ENCODE results near the gene ANAPC15.

Gene ANAPC15

DNA sequence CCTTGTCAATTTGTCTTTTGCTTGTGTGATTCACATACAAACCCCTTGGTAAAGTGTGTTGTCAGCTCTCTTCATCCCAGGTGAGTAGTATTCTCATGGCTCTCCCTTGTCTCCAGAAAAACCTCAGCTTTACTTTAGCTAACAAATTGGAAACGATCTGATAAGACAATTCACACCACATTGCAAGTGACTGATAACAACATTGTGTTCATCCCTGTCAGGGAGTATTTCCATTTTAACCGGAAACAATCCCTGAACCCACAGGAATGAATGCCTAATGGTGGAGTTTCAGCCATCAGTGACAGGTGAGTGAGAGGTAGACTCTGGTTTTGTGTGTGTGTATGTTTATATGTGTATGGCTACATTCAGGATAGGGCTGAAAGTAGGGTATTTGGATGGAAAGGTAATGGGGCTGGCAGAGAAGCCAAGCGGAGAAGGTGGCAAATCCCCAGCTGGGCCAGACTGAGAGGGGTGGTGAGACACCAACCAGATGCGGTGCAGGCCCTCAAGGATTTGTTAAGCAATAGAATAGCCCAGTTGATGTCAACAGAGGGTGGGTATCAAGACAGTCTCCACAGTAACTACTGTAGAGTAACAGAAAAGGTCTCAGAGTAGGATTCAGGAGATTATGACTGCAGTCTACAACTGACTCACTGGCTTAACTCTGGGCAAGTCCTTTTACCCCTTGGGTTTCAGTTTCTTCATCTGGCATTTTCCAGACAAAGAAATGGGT lies 24.3 kb downstream of the ANAPC15 start:
- no peak for DNase-seq

DNA sequence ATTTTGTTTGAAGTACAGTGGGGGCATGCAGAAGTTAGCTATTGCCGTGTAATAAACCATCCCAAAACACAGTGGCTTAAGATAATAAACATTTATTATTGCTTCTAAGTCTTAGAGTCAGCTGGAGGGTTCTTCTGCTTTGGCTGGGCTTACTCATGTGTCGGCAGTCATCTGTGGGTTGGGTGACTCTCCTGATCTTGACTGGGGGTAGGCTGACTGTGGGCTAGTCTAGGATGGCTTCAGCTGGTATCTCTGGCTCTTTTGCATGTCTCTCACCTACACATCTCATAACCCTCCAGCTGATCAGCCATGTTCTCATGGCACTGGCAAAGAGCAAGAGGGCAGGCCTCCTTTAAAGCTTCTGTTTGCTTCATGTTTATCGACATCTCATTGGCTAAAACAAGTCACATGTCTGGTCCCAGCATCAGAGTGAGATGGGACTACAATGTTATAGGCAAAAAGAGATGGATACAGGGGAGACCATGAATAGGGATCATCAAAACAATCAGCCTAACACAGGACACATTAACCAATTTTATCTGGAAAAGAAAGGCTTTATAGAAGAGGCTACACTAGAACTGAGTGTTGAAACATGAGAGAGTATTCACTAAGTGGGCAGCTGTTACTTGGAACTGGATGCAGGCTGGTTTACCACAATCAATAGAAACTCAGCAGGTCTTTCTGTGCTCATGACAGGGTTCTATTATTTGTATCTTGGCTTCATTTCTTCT lies 26.7 kb downstream of the ANAPC15 start:
- DNase-seq = no peak

- no peak for DNase-seq
These were observed 27.5 kb downstream of the ANAPC15 start for GRCh38 chr11:72084965-72085364.

GRCh38 chr11:72084076-72084475 lies 28.4 kb downstream of the ANAPC15 start:
- no peak for DNase-seq

DNA sequence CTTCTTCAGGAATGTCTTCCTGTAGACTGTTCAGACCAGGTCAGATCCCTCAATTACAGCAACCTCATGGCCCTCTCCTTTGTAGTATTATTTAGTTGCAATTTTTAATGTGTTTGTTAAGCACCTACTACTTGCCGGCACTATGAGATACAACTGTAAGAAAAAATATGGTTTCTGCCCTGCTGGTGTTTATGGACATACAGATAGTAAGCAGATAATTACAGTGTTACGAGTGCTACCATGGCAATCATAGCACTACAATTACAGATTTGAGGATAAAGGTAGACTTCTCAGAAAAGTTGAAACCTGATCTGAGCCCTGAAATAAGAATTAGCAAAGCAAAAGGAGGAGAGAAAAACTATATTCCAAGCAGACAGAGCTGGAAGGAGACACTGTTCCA lies 29.1 kb downstream of the ANAPC15 start:
- no peak for DNase-seq

DNA sequence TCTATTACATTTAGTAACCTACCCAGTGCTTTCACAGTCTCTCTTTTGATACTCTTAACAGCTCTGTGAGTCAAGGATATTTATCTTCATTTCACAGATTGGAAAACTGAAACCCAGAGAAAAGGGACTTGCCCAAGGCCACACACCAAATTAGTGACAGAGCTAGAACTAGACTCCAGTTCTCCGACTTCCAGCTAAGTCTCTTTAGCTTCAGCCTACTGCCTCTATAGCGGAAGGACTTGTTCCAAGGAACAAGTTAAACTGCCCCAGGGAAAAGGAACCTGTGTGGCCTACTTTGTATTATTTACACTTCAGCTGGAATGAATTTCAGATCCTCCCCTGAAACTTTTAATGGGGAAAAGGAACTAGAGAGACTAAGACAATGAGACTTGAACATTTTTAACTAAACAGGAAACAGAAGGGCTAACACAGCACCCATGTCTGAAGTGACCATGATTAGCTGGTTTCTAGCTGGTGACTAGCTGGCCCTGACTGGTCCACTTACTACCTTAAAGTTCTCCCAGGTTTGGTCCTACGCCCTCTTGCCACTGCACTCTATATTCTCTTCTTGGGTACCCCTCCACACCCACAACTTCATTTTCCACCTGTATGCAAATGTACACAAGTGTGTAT lies 30.6 kb downstream of the ANAPC15 start:
- no peak for DNase-seq

- DNase-seq = no peak
These were observed 31.3 kb downstream of the ANAPC15 start for GRCh38 chr11:72081184-72081644.

- peak; percentile 97 for DNase-seq
These were observed 31.9 kb downstream of the ANAPC15 start, which contains the start of the genes LRRC51 and NUMA1 for GRCh38 chr11:72080326-72081183. TSS of gene LRRC51 (plus strand) at chr11:72080850. CDS start at chr11:72089084, 8,234 bp downstream. TSS of gene NUMA1 (minus strand) at chr11:72080542. CDS start at chr11:72035943, 44,599 bp downstream.

GRCh38 chr11:72079819-72080325 lies 32.6 kb downstream of the ANAPC15 start:
- DNase-seq = peak; percentile 55

DNA sequence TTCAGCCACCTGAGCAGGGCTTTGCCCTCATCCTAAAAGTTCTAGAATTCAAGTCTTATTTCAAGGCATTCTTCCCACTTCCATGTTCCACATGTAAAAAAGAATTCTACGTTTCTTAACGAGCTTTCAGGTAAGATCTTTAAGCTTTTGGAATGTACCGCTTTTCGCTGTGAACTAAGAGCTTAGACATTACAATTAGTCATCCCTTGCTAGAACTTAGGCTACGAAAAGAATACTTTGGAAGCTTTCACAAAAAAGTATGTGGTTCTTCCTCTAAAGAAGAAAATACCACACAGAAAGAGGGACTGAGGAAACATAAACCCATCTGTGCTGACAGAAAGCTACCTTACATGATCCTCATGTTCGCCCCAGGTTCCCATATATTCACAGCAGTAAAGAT lies 34.0 kb downstream of the ANAPC15 start:
- DNase-seq = no peak

- DNase-seq = no peak
These were observed 36.7 kb downstream of the ANAPC15 start for GRCh38 chr11:72075756-72076155.

GRCh38 chr11:72075109-72075508 lies 37.4 kb downstream of the ANAPC15 start:
- DNase-seq = no peak

DNA sequence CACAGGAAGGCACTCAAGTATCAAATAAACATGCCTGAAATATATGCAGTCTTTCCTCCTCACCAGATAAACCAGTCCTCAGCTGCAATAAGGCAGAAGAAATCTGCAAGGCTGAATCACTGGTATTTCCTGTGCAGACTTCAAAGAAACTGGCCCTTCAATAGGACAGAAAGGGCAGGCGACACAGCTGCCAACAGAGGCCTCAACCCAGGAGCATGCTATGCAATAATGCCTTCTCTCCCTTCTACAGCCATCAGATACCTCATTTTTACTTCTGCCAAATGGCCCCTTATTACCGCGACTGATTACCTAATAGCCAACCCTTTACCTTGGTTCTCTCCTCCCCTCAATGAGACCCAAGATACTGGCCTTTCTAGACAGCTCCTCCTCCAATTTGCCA lies 40.1 kb downstream of the ANAPC15 start:
- no peak for DNase-seq

DNA sequence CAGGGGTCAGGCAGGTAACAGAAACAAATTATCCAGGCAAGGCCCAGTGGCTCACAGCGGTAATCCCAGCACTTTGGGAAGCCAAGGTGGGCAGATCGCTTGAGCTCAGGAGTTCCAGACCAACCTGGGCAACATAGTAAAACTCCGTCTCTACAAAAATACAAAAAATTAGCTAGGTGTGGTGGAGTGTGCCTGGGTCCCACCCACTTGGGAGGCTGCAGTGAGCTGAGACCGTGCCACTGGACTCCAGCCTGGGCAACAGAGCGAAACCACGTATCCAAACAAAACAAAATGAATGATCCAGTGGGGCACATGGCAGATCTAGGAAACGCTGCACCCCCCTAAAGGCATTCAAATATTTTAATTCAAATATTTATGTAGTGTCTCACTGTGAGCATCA lies 42.0 kb downstream of the ANAPC15 start:
- no peak for DNase-seq

DNA sequence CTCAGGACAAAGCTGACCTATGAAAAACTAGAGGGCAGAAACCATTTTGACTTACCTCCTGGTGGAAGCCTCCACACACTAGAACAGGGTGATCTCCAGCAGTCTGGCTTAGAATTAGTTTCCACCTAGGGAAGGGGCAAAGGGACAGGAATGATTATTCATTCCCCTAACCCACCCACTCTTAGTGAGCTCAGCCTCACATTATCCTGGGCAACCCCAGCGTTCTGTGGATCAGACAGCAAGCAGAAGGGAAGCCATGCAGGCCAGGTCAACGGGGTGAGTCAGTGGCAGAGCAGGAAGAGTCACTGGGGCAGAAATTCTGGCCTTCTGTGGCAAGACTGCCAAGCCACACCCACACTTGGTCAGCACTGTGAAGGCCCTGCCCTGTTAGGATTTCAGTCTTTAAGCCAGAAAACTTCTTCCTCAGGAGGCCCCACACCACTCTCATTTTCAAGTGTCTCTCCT lies 42.7 kb downstream of the ANAPC15 start:
- no peak for DNase-seq

DNA sequence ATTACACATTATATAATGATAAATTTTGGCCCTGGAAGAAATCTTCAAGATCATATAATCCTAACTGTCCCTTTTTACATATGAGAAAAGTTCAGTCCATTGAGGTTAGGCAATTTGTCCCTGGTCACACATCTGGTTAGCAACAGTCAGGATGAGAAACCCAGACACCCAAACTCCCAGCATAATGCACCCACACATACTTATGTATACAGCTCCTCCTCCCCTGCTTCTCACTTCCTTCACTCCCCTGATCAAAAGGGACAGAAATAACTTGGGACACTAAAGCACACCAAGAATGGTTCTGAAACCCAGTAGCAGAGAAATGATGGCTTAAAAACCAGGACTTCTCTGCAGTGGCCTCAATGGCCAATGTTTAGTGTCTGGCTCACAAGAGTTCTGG lies 43.3 kb downstream of the ANAPC15 start:
- no peak for DNase-seq

- DNase-seq = no peak
These were observed 44.8 kb downstream of the ANAPC15 start for GRCh38 chr11:72067676-72068075.

DNA sequence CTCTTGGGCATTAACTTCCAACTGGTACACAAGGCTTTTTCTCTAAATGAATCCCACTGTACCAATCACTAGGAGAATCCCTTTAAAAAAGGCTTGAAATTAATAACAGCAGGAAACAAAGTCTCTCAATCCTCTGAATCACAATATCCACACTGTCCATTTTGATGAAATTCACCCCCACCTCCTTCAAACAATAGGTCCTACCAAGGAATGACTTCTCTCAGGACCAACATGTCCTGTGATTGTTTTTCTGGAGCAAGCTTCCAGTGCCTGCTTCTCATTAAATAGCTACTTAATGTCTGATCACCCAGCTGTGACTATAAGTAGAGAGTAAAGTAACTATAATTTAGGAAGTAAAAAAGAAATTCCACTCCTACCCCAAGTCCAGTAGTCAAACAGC lies 45.2 kb downstream of the ANAPC15 start:
- DNase-seq = no peak

- no peak for DNase-seq
These were observed 45.6 kb downstream of the ANAPC15 start for GRCh38 chr11:72066855-72067254.

DNA sequence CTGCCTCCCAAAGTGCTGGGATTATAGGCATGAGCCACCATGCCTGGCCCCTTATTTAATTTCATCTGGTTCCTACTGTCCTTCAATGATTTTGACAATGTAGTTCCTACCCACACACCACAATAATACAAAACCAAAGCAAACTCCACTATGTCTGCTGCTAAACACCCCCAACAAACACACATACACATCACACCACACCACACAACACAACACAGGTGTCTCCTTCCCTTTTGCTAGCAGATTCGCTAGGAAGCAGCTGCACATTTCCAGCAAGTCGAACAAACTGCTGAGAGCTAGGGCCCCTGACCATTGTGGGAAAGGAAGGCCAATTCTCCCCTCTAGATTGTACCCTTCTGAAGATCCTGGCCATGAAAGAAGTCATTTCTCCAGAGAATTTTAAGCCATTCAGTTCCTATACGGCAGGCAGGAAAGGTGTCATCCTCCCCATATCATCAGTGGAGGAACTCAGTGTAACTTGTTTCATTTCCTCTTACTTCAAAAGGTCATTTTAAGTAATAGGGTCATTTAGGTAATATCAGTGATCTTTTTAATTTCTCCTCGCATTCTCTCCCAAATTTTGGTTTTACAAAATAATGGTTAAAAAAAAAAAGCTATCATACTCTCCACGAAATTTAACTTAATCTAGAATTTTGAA lies 50.6 kb downstream of the ANAPC15 start:
- no peak for DNase-seq

Measured in right kidney (tissue), 1 donor.